SK-N-SH (cell line): ENCODE results near the gene CD22. TPM values are rescaled to one million over a fixed set of nuclear protein-coding genes. Genes with fewer than 3 reads are reported as not detected.

Experiments
- CTCF ChIA-PET: fragments of 300-600, 350-600 bp; formaldehyde crosslinking; extraction: SDS; loops from one replicate; lab custom pipeline; 2021; lab: Yijun Ruan, JAX
- POLR2A ChIA-PET: fragments of 350-600 bp; sonication (Branson Sonifier 250); formaldehyde crosslinking; extraction: SDS; loops from one replicate; lab custom pipeline; 2020; ENCODE audit warnings: antibody characterized with exemption, inconsistent platforms; lab: Yijun Ruan, JAX
- DNase-seq: peaks from one replicate; pipeline ENCODE4 v3.0.0; 2012
- H2AFZ ChIP-seq: fragments of 200-600 bp; sonication (generic); 2 replicates; pipeline ENCODE4 v1.8.1; 2016; ENCODE audit warnings: antibody characterized with exemption, mild to moderate bottlenecking, low read depth
- H3F3A ChIP-seq: fragments of 200-600 bp; sonication (generic); replicated peaks from 2 replicates; pipeline ENCODE3; 2016; ENCODE audit warnings: antibody characterized with exemption, mild to moderate bottlenecking; ENCODE audit not compliant: insufficient read depth
- H3K27ac ChIP-seq, 2 experiments: fragments of 200-500 bp in 1 of 2; fragments of 200-600 bp in 1 of 2; sonication (Bioruptor generic) in 1 of 2; sonication (generic), shearing (Covaris generic) in 1 of 2; 2 replicates each; pipeline versions ENCODE4 v1.5.1 to v1.6.1; 2014 to 2016; ENCODE audit warnings: low read depth in 2 of 2, inconsistent platforms in 1 of 2, low read length in 1 of 2, mild to moderate bottlenecking in 1 of 2, mixed read lengths in 1 of 2
- H3K27me3 ChIP-seq: fragments of 200-600 bp; sonication (generic), shearing (Covaris generic); 2 replicates; pipeline ENCODE4 v1.6.1; 2016; ENCODE audit warnings: mixed run types; ENCODE audit not compliant: insufficient read depth
- H3K36me3 ChIP-seq, 2 experiments: fragments of 200-500 bp in 1 of 2; fragments of 200-600 bp in 1 of 2; sonication (Bioruptor generic) in 1 of 2; sonication (generic) in 1 of 2; replicated peaks in 1 of 2; 2 replicates each; pipeline versions ENCODE3 to v1.5.1; 2014 to 2016; ENCODE audit warnings: low read length in 1 of 2, mild to moderate bottlenecking in 1 of 2; ENCODE audit not compliant: insufficient read depth in 2 of 2, control insufficient read depth in 1 of 2
- H3K4me1 ChIP-seq, 2 experiments: fragments of 200-500 bp in 1 of 2; fragments of 200-600 bp in 1 of 2; sonication (Bioruptor generic) in 1 of 2; sonication (generic), shearing (Covaris generic) in 1 of 2; 2 replicates each; pipeline versions ENCODE4 v1.5.1 to v1.6.1; 2014 to 2016; ENCODE audit warnings: low read depth in 1 of 2, low read length in 1 of 2, mixed run types in 1 of 2; ENCODE audit not compliant: insufficient read depth in 2 of 2, control insufficient read depth in 1 of 2
- H3K4me2 ChIP-seq: fragments of 200-600 bp; sonication (generic), shearing (Covaris generic); 2 replicates; pipeline ENCODE4 v1.6.1; 2017; ENCODE audit warnings: mixed run types
- H3K4me3 ChIP-seq, 2 experiments: fragments of 200-500 bp in 1 of 2; fragments of 200-600 bp in 1 of 2; sonication (Bioruptor generic) in 1 of 2; sonication (generic), shearing (Covaris generic) in 1 of 2; 2 replicates each; pipeline versions ENCODE4 v1.5.1 to v1.8.1; 2014 to 2016; ENCODE audit warnings: low read depth in 2 of 2, inconsistent platforms in 1 of 2, low read length in 1 of 2, mild to moderate bottlenecking in 1 of 2, mixed read lengths in 1 of 2, moderate library complexity in 1 of 2
- H3K79me2 ChIP-seq: fragments of 200-600 bp; sonication (generic); 2 replicates; pipeline ENCODE4 v1.8.1; 2017; ENCODE audit warnings: mild to moderate bottlenecking; ENCODE audit not compliant: insufficient read depth
- H3K9ac ChIP-seq: fragments of 200-600 bp; sonication (generic); 2 replicates; pipeline ENCODE4 v1.6.1; 2017; ENCODE audit warnings: mixed run types
- H3K9me2 ChIP-seq: fragments of 200-600 bp; sonication (generic); 2 replicates; pipeline ENCODE4 v1.6.1; 2017; ENCODE audit warnings: mixed run types
- H3K9me3 ChIP-seq: fragments of 200-600 bp; sonication (generic); 2 replicates; pipeline ENCODE4 v1.6.1; 2017; ENCODE audit warnings: mixed run types, mild to moderate bottlenecking, moderate library complexity
- H4K20me1 ChIP-seq: fragments of 200-600 bp; sonication (generic); 2 replicates; pipeline ENCODE4 v1.6.1; 2017; ENCODE audit warnings: mild to moderate bottlenecking, mixed run types; ENCODE audit not compliant: insufficient read depth
- CHD2 ChIP-seq: fragments of 150-350 bp; IDR thresholded peaks from 2 replicates; pipeline ENCODE4 v1.6.1; 2018; ENCODE audit warnings: low read length; ENCODE audit not compliant: partially characterized antibody
- EP300 ChIP-seq, 2 experiments: IDR thresholded peaks; 2 replicates each; pipeline versions ENCODE4 v1.4.0 to v1.6.1; 2012; ENCODE audit warnings: borderline replicate concordance in 1 of 2, low read depth in 1 of 2, low read length in 1 of 2
- FOSL2 ChIP-seq: IDR thresholded peaks from 2 replicates; pipeline ENCODE4 v1.4.0; 2012; ENCODE audit warnings: low read depth, mild to moderate bottlenecking, moderate library complexity, borderline replicate concordance
- GABPA ChIP-seq: IDR thresholded peaks from 2 replicates; pipeline ENCODE4 v1.4.0; 2012; ENCODE audit warnings: low read depth, mild to moderate bottlenecking
- GATA2 ChIP-seq: sonication (generic); formaldehyde crosslinking; IDR thresholded peaks from 2 replicates; pipeline ENCODE4 v1.5.0; 2020; ENCODE audit warnings: mild to moderate bottlenecking, missing genetic modification reagents
- MEF2A ChIP-seq: IDR thresholded peaks from 2 replicates; pipeline ENCODE4 v1.4.0; 2012; ENCODE audit warnings: low read depth, borderline replicate concordance
- MXI1 ChIP-seq: IDR thresholded peaks from 2 replicates; pipeline ENCODE4 v1.6.1; 2012; ENCODE audit warnings: mild to moderate bottlenecking, low read depth, low read length, improper control_type of control experiment
- NFIC ChIP-seq: IDR thresholded peaks from 2 replicates; pipeline ENCODE4 v1.4.0; 2012; ENCODE audit warnings: borderline replicate concordance
- NRF1 ChIP-seq: IDR thresholded peaks from 2 replicates; pipeline ENCODE4 v1.6.1; 2012; ENCODE audit warnings: low read depth, mild to moderate bottlenecking, low read length
- PBX3 ChIP-seq: IDR thresholded peaks from 2 replicates; pipeline ENCODE4; 2012
- RAD21 ChIP-seq: IDR thresholded peaks from 2 replicates; pipeline ENCODE4 v1.6.1; 2012; ENCODE audit warnings: mild to moderate bottlenecking, low read length
- RCOR1 ChIP-seq: fragments of 150-350 bp; IDR thresholded peaks from 2 replicates; pipeline ENCODE4 v1.6.1; 2017; ENCODE audit warnings: antibody characterized with exemption, low read length
- RFX5 ChIP-seq: IDR thresholded peaks from 2 replicates; pipeline ENCODE4 v1.6.1; 2012; ENCODE audit warnings: mild to moderate bottlenecking, improper control_type of control experiment, low read length
- RXRA ChIP-seq: IDR thresholded peaks from 2 replicates; pipeline ENCODE4 v1.4.0; 2012; ENCODE audit warnings: low read depth, mild to moderate bottlenecking, borderline replicate concordance
- SIN3A ChIP-seq: IDR thresholded peaks from 2 replicates; pipeline ENCODE4 v1.6.1; 2012; ENCODE audit warnings: low read depth, mild to moderate bottlenecking, low read length, moderate library complexity, borderline replicate concordance
- SMC3 ChIP-seq: IDR thresholded peaks from 2 replicates; pipeline ENCODE4 v1.6.1; 2012; ENCODE audit warnings: low read depth, low read length, improper control_type of control experiment
- TCF12 ChIP-seq: IDR thresholded peaks from 2 replicates; pipeline ENCODE4 v1.4.0; 2012
- TEAD4 ChIP-seq: IDR thresholded peaks from 2 replicates; pipeline ENCODE4 v1.4.0; 2012; ENCODE audit warnings: mild to moderate bottlenecking, borderline replicate concordance; ENCODE audit not compliant: insufficient read depth
- USF1 ChIP-seq: IDR thresholded peaks from 2 replicates; pipeline ENCODE4 v1.4.0; 2012; ENCODE audit warnings: low read depth, borderline replicate concordance
- WGBS: methylation state at CpG from one replicate; pipeline ENCODE4 v1.1.6; 2017; ENCODE audit warnings: low lambda C conversion rate; 5-methylcytosine and 5-hydroxymethylcytosine counted together
- polyA plus RNA-seq, 3 experiments: library from polyadenylated mRNA; depleted of rRNA; stranded (reverse); fragments of >200 nt; gene quantifications; 2 replicates each; pipeline ENCODE4 v1.2.3, GENCODE V29; 2012
- TF ChIP-seq, protein P1 (sequence below): fragments of 200-600 bp; sonication (generic); IDR thresholded peaks from 2 replicates; pipeline ENCODE4 v1.6.1; 2017; ENCODE audit warnings: antibody characterized with exemption, mild to moderate bottlenecking, moderate library complexity

Gene CD22
- polyA plus RNA-seq, 1 of the 3 experiments (the other 2 are of a cell fraction) = 0.18 TPM

GRCh38 chr19:35362261-35363000, 33.4 kb downstream of the CD22 start (continued):
- TF ChIP-seq RCOR1 = no peak
- TF ChIP-seq GABPA = no peak
- no peak for TF ChIP-seq NRF1

GRCh38 chr19:35363001-35363590, 34.1 kb downstream of the CD22 start:
- no peak overlapping the region for H3K9ac ChIP-seq
- H3K4me2 ChIP-seq = no peak overlapping the region
- no peaks in the 10 kb centered on the region for H3K36me3 ChIP-seq
- POLR2A ChIA-PET = no interaction called here
- no peak overlapping the region for H2AFZ ChIP-seq
- TF ChIP-seq SIN3A = no peak
- no peak for TF ChIP-seq RCOR1
- TF ChIP-seq SMC3 = no peak
- TF ChIP-seq RAD21 = no peak
- no peak for TF ChIP-seq CHD2
- TF ChIP-seq NFIC = no peak
- TF ChIP-seq EP300 (IDR thresholded peaks at IDR 0.05; ENCODE audit: borderline replicate concordance in 1 of 2, low read depth in 1 of 2, low read length in 1 of 2) = no peak
- TF ChIP-seq FOSL2 = no peak
- TF ChIP-seq TCF12 = no peak
- TF ChIP-seq GATA2 (CRISPR knock-in tag) = no peak
- no peak for TF ChIP-seq TEAD4
- no peak for TF ChIP-seq USF1
- TF ChIP-seq, protein P1, sequence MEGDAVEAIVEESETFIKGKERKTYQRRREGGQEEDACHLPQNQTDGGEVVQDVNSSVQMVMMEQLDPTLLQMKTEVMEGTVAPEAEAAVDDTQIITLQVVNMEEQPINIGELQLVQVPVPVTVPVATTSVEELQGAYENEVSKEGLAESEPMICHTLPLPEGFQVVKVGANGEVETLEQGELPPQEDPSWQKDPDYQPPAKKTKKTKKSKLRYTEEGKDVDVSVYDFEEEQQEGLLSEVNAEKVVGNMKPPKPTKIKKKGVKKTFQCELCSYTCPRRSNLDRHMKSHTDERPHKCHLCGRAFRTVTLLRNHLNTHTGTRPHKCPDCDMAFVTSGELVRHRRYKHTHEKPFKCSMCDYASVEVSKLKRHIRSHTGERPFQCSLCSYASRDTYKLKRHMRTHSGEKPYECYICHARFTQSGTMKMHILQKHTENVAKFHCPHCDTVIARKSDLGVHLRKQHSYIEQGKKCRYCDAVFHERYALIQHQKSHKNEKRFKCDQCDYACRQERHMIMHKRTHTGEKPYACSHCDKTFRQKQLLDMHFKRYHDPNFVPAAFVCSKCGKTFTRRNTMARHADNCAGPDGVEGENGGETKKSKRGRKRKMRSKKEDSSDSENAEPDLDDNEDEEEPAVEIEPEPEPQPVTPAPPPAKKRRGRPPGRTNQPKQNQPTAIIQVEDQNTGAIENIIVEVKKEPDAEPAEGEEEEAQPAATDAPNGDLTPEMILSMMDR = no peak
- TF ChIP-seq RFX5 = no peak
- TF ChIP-seq MEF2A = no peak
- TF ChIP-seq RXRA = no peak
- TF ChIP-seq PBX3 = no peak
- TF ChIP-seq MXI1 = no peak
- no peaks in the 10 kb centered on the region for H4K20me1 ChIP-seq
- DNase-seq = no peak
- H3K79me2 ChIP-seq = no peaks in the 10 kb centered on the region
- H3K9me3 ChIP-seq = no peaks in the 10 kb centered on the region
- WGBS = 13% methylated on average over 9 of the region's 11 CpGs
- no peak overlapping the region for H3K4me3 ChIP-seq
- peaks cover 55% of the 10 kb centered on the region for H3K27me3 ChIP-seq
- peaks cover 0 to 3% of the 10 kb centered on the region in 2 experiments; a peak in 1 of 4 replicates for H3K4me1 ChIP-seq
- no peaks in the 10 kb centered on the region for H3F3A ChIP-seq
- H3K27ac ChIP-seq = no peak overlapping the region
- CTCF ChIA-PET = interaction anchor here (2.2 kb wide), 1 partner anchor 10 kb away, joined by 8 read pairs; no protein-coding TSS in a partner anchor
- H3K9me2 ChIP-seq = no peaks in the 10 kb centered on the region
